Hippocampal formation (tissue), 2 donors: ENCODE measurements around the gene AKR1C1.
"Not testable (repeated sequence)": the region's sequence is repeated elsewhere in the genome, so short reads cannot be mapped to it uniquely, and the experiment has no call there.

Experiments
- DNase-seq, 2 donors: peaks; one replicate each; lab custom pipeline; 2025; lab: John Stamatoyannopoulos, UW

AKR1C1 gene

DNA sequence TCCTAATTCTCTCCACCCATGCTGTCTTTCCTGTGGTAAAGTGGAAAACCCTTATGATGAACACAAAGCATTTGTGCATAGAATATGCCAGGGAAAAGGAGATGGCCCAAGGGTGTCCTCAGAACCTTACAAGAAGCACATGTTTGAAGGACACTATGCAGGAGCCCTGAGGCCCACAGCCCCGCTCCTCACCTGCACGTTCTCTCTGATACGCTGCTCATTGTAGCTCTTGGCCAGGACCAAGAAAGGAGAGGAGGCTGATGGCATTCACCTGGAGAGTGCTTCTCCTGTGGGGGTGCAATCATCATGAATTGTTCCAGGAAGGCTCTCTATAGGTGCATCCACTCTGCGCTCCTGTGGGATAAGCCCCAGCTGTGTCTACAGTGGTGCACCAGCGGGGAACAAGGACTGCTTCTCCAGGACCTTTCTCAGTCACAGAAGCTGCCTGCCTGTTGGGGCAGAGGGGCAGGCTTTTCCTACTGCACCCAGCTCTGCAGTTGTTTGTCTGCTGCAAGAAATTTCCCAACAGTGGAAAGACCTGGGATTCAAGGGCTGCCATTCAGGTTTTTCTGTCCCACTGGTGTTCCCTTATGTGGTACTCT is 20.5 kb downstream of the AKR1C1 start:
- no peak for DNase-seq

DNA sequence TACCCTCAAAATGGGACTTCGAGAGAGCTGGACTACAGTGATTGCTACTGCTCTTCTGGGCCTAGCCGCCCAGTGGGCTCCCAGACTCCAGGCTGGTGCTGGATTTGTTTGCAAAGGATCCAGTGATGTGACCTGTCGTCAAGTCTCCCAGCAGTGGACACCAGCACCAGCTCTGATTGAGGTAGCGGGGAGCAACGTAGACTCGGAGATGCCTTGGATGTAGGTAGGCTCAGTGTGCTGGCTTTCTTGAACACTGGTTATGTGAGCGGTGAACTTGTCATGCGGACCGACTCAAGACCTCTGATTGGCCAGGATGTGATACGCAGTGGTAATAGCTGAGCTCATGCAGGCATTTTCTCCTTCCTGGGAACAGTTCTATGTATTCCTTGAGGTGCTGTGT is 21.0 kb downstream of the AKR1C1 start:
- DNase-seq = no peak

DNA sequence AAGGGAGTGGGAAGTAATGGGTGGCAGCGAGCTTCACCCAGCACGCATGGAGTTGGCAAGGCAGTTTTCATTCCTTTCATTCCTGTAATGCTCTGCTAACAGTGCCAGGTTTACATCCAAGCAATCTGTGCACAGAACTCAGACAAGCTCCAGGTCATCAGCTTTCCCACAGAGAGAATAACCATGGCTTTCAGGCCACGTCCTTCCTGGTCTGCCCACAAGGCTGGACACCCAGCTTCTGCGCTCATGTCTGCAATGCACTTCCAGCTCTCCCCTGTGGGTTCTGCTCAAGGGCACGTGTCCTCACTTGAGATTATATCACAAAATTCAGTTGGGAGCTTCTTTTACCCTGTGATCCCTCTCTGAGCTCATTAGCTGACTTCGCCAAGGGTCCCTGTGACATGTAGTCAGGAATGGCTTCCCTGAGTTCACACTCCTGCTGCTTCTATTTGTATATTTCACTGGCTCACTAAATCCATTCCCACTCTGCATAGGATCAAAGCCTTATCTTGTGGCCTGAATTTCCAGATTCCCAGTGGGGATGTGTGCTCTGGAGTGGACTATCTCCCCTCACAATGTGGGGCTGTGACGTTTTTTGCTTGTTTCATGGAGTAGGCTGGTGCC is 21.9 kb downstream of the AKR1C1 start:
- DNase-seq = no peak

DNA sequence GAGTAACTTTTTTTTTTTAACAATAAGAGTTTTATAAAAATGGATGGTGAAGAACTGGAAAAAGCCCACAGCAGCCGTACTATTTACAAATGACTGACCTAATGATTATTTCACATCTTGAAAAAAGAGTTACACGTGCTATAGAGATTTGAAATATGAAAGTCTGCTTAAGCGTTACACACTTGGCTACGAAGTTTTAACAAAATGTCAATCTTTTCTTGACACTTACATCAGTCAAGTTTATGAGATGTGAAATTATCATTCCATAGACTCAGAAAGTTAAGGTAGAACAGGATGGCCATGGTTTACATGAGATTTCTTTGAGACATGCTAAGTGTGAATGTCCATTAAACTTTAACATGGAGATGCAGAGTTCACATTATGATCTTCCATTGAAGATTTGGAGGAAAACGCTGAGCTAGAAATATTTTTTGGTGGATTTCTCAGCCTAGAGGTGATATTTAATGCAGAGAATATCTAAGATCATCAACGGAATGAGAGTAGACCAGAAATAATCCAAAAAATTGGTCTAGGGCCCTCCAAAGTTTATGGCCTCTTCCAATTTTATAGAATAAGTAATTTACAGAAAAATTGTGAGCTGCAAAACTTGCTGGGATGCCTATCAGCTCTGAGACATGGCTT is 24.9 kb downstream of the AKR1C1 start:
- not testable (repeated sequence) for DNase-seq

DNA sequence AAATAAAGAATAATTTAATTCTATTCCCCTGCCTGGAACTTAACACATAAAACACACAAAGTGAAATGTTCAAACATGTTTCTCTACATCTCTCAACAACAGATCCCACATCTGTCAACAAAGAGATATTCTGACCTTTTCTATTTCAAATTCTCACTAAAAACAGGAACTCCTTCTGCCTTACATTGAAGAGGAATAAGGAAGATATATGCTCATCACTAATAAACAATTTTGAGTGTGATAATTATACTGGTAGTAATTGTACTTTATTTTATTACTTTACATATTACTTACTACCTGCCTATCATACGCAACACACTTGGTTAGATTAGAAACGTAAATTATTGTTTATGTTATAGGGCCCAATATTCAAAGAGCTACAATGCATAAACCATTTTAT is 27.0 kb downstream of the AKR1C1 start:
- DNase-seq = no peak

DNA sequence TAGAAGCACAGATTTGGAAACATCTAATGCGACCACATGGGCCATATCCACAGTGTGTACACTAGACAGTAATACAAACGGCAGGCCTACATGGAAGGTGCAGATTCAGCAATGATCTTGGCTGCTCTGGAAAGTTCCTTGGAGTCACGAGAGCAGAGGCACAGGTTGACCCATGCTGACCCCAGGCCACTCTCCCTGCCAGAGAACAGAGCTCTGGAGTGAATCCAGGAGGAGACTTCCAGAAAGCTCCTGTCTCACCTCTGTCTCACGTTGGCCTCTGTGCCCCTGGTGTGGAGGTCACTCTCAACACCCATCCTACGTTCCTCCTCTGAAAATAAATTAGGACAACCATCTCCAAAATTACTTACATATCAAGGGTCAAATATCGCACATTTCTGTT is 28.2 kb downstream of the AKR1C1 start:
- not testable (repeated sequence) for DNase-seq

DNA sequence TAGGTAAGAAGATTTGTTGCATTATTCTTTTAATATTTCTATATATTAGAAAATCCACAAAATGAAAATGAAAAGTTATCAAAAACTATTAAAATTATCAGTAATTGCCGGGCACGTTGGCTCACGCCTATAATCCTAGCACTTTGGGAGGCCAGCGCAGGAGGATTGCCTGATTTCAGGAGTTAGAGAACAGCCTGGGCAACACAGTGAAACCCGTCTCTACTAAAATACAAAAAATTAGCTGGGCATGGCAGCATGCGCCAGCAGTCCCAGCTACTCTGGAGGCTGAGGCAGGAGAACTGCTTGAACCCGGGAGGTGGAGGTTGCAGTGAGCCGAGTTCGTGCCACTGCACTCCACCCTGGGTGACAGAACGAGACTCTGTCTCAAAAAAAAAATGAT is 29.3 kb downstream of the AKR1C1 start:
- not testable (repeated sequence) for DNase-seq

DNA sequence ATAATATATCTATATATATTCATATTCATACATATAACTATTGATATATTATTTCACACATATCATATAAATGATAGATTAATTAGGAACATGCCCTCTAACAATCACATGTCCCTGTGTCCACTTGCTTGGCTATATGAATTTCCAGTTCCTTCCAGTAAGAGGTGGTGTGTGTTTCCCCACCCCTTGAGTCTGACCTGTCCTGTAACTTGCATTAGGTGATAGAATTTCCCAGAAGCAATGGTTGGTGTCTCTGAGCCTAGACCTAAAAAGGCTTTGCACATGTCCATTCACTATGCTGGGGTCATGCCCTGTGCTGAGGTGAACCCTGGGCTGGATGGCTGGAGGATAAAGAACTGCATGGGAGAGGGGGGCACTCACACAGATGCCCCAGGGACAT is 31.0 kb downstream of the AKR1C1 start:
- DNase-seq = not testable (repeated sequence)

DNA sequence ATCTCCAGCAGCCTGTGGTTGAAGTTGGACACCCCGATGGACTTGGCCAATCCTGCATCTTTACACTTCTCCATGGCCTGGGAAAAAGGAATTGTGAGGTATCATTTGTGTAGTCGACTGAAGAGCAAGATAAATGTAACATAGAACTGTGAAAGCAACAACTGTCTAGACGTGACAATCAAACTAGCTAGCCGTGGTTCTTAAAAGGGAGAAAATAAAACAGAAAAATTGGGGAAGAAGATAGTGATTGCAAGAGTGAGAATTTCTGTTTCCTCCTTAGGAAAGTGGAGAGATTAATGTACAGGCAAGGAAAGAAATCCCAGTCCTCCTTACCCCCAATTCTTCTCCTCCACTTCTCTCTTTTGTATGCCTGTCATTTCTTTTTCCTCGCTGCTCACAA is 35.5 kb downstream of the AKR1C1 start:
- DNase-seq = no peak

DNA sequence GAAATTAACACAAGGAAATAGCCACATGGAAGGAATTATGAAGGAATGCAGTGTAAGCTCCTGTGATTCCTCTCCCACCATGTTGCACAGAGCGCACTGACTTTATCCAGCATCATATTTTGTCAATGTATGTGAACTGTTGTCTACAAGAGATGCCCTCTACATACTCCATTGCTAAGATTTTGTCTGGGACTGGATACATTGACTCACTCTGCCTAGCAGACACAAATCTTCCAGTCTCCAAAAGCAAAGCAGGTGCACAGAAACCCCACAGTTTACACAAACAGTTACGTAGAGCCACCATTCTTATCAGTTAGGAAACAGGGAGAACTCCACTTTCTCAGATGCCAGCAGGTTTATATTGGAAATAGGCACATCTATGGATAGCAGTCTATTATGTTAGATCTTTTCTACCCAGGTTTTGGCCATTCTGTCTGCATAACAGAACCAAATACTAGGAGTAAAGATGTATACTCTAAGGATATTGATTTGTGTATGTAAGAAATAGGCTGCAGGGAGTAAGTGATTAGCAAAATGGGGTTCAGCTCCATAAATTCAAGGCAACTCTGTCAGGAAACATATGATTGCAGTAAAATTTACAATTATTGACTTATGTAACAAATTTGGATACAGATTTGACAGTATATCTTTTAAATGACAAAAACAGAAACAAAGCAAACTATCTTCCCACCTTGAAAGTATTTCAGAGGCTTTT is 39.0 kb downstream of the AKR1C1 start:
- no peak for DNase-seq

DNA sequence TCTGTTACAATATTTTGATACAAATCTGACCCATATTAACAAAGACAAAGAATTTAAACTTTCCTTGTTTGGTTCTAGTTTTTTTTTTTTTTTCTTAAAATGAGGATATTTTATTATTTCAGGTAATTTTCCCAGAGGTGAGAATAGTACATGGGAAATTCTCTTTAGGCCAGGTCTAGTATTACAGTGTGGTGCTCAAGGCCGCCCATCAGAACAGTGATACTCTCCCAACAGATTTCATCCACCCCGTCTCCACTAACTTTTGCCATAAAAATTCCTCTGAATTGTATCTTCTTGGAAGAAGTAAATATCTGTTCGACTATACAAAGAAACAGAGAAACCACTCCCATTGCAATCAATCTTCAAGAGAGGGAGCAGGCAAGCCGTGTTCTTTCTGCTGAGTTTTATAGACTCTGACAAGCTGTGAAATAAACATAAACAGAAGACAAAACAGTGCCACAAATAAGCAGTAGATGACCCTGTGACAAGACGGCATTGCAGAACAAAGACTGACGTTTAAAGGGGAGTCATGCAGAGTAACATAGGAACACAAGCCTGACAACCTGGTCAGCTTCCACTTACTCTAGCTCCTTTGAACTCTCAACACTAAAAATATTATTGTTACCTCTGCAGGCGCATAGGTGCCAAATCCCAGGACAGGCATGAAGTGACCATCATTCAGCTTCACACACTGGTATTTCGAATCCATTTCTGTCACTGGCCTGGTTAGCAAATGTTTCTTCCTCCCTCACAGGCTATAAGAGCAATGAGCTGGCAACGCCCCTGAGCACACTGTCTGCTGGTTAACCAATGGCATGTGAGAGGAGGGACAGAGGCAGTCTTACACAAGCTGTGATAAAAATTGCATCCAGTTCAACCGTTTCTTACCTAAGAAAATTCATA is 40.2 kb downstream of the AKR1C1 start, which contains the start of gene AKR1C2:
AKR1C2 (minus strand) TSS at position 731 of the 903 bp plus-strand sequence; CDS start at position 709, 22 bp downstream.
- DNase-seq = not testable (repeated sequence)

DNA sequence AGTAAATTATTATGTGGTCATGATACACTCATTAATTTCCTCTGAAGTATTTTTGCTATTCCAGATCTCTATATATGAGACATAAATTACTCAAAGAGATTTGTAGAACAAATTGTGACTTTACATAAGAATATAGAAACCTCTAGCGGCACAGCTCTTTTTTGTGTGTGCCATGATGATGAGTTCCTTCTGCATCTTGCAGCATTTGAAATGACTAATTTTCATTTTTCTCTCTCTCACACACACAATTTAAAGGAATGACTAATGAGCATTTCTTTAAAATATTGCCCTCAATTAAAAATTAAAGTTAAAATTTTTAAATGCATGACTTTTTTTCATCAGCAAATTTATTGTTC is 40.8 kb downstream of the AKR1C1 start:
- not testable (repeated sequence) for DNase-seq

DNA sequence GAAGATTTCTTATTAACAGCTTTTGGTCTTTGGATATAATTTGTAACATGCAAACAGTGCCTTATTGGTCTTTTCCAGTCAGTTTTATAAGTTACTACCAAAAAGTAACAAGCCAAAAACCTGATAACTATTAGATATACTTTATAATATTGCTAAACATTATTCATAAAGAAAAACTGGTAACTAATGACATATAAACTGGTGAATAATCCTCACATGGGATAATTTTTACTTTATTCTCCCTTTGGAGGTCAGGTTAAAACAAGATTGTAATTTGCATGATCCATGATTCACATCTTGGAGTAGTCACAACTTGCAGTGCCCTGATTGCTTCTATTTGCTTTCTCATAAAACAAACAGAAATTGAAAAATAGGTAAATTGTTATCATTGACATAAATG is 41.3 kb downstream of the AKR1C1 start:
- DNase-seq = not testable (repeated sequence)

DNA sequence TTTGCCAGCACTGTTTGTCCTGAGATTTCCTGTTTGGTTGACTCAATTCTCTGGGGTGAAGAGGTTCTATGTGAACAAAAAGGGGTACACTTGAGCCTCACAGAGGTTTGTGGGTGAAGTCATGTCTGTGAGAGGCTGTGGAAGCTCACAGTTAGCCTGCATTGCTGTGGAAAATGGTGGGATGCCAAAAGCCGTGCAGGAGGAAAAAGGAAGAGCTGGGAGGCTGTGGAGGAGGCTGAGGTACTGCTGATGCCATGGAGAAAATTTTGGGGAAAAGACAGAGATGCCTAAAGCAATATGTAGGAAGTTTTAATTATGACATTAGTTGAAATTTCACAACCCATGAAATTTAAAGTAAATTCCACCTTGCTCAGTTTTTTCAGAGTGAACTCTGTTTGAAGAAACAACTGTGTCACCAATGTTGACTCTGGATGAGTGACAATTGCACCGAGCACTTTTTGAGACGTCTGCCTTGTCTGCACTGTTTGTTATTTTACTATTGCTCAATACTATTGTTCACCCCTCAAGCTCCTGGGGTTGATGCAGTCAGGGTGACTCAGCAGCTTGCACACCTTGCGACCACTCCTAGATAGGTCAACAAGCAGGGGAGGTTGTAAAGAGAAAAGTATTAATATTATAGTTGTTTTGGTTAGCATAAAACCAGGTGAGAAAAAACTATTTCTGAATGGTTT is 45.8 kb downstream of the AKR1C1 start:
- not testable (repeated sequence) for DNase-seq

DNA sequence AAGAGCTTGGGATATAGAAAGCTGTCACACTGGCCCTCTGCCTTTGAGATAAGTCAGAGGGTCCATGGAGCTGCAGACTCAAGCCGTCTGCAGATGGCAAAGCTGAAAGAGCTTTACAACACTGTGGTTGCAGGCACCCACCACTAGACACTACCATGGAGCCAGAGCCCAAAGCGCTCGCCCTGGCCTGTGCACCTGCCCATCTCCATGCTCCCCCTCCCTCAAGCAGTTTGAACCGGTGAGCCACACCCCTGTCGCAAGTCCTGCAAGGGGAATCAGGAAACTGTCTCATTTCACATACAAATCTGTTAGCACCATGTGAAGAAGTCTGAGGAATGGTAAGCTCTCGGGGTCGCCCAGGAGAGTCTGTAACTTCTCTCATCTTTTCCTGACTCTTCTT is 46.8 kb downstream of the AKR1C1 start:
- DNase-seq = not testable (repeated sequence)

DNA sequence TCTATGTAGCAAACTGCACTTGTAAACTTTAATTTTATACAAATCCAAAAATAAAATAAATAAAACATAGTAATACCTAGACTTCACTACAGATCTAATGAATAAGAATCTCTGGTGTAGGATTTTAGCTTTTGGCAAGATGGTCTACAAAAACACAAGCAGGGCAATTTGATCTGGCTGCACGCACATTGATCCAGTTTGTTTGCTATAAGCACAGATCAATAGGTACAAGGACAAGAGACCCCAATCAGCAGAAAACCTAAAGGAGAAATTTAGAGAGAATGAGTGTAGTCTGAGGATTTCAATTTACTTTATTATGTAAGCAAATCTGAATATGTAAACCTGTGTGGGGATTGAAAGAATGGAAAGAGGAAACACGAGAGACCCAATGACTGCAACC is 48.2 kb downstream of the AKR1C1 start:
- not testable (repeated sequence) for DNase-seq

DNA sequence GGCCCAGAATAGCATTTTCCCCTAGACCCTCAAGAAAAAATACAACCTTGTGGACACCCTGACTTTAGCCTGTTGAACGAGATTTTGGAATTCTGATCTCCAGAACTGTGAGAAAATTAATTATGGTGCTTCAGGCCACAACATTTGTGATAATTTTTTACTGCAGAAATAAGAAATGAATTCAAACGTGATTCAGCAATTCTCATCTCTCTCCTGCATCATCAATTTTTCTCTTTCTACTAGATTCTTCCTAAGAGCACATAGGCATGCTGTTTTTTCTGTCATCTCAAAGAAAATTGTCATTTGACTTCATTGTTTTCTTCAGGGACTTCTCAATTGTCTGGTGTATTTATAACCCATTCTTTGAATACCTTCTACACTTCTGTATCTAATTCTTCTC is 49.4 kb downstream of the AKR1C1 start:
- DNase-seq = no peak

DNA sequence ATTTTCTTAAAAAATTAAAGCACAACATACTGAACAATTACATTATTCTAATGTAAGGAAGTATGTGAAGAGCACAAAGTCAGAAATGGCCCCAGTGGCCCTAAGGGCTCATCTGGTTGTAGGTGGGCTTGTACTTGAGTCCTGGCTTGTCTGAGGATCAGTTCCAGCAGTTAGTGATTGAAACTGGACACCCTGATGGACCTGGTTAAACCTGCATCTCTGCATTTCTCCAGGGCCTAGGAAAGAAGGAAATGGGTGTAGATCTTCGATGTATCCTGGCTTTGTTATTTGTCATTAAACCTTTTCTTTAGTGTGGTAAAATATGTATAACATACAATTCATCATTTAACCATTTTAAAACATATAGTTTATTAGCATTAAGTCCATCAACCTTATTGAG is 50.2 kb downstream of the AKR1C1 start:
- no peak for DNase-seq

DNA sequence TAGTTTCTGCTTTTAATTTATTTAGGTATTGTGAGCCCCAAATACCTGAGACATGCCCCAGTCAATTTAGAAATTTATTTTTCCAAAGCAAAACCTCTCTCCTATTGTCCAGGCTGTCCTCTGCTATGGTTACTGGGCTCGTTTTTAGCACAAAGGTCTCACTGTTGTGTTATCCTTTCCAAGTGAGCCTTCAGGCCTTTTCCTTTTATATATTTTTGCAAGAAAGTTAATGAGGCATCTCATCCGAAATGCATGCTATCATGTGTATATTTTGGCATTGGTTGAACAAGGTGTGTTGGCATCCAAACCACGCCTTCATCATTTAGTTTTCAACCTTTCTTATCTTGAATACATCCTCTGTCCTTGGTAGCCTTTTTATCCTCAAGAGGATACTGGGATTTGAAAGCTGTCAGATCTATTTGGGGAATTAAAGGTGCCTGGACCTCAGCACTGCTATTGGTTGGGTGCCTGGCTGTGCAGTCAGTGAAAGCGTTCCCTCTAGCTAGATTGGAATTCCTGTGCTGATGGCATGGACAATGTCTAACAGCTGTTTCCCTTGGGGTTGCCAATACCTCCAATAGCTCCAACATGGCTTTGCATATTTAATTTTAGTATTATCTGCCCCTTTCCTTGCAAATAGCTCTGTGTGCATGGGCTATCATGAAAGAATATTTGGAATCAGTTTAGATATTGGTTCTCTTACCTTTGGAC is 51.1 kb downstream of the AKR1C1 start:
- DNase-seq = not testable (repeated sequence)

DNA sequence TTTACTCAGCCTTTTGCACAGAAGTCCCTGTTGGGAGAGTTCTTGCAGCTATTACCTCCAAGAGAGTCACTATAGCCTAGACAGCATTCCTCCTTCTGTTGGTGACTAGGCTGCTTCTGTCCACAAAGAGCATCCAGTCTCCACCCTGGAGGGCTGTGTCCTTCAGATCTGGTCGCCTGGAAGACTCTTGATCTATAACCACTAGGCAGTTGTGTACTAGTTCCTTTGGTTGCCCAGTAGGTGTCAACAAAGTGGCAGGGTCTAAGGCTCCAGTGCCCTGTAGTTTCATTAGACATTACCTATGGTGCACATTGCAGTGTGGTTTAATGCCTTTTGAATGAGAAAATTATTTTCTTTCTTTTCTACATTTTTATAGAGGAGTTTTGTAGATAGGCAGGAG is 51.7 kb downstream of the AKR1C1 start:
- no peak for DNase-seq
